ENCODE data around the gene DIAPH2. TPM values are rescaled to one million over a fixed set of nuclear protein-coding genes. Genes with fewer than 3 reads are reported as not detected.

DIAPH2 gene
- total and polyA plus RNA-seq, 9 of the 15 experiments (the other 6 are each of a cell fraction or from before 2014, with no cell fraction given) = 0.01 to 0.18 (median 0.07) TPM; not detected in 1

DNA sequence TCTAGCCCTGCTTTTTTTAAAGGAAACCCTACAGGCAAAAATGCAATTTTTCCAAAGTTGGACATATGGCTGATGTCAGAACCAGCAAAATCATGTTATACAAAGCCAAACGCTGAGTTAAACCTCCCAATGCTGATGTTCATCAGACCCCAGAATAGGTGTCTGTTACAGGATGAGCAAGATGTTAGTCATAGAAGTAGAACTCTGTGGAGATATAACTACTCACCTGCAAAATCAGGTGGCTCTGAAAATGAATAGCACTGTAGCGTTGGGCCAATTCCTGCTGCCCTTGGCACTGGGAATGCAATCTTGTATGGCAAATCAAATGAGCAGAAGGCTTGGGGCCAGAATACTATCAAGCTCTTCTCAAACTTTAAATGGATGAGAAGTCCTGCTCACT, 833.1 kb downstream of the DIAPH2 start (continued):
- TF ChIP-seq SETDB1 (IDR thresholded peaks at IDR 0.05; ENCODE audit: low read length) = no peak
- TF ChIP-seq ZC3H4 (CRISPR knock-in tag; IDR thresholded peaks at IDR 0.05; ENCODE audit: borderline replicate concordance) = no peak
- no peak for TF ChIP-seq SMAD4 (CRISPR knock-in tag; conservative IDR thresholded peaks at IDR 0.05)
- no peak for TF ChIP-seq E2F3 (CRISPR knock-in tag; IDR thresholded peaks at IDR 0.05)
- no peak for TF ChIP-seq HSF4 (CRISPR knock-in tag; IDR thresholded peaks at IDR 0.05; ENCODE audit: borderline replicate concordance)

GRCh38 chrX:97522307-97522706, 837.7 kb downstream of the DIAPH2 start:
- FAIRE-seq (no peak), ATAC-seq (no peak), DNase-seq (ENCODE audit: extremely low read depth in 1 of 4, low spot score in 3 of 4) (no peak)
- Histone ChIP-seq H2AFZ (ENCODE audit: low read depth, low read length) (no peak overlapping the region), H3K4me3 (no peak overlapping the region), H3K27ac (ENCODE audit: extremely low read depth, low read depth, low read length) (no peak overlapping the region), H3K9ac (ENCODE audit: insufficient read depth in 1 of 2, low read depth in 2 of 2, low read length in 2 of 2) (no peak overlapping the region), H3K36me3 (ENCODE audit: control insufficient read depth, insufficient read depth, low read length) (no peaks in the 10 kb centered on the region), H3K4me2 (ENCODE audit: insufficient read depth, low read length) (no peak overlapping the region), H3K4me1 (replicated peaks in 1 of 2; ENCODE audit: control insufficient read depth in 2 of 2, insufficient read depth in 2 of 2, low read length in 2 of 2) (no peaks in the 10 kb centered on the region), H3K79me2 (ENCODE audit: control insufficient read depth, insufficient read depth, low read length) (no peaks in the 10 kb centered on the region), H3K9me1 (ENCODE audit: control insufficient read depth, insufficient read depth, low read length) (no peaks in the 10 kb centered on the region), H4K20me1 (replicated peaks; ENCODE audit: control insufficient read depth, insufficient read depth, low read length) (no peaks in the 10 kb centered on the region), H3K9me3 (replicated peaks; ENCODE audit: control insufficient read depth, insufficient read depth, low read depth, low read length) (no peaks in the 10 kb centered on the region), H3K27me3 (ENCODE audit: control insufficient read depth in 2 of 2, insufficient read depth in 2 of 2, low read length in 2 of 2) (no peaks in the 10 kb centered on the region)
- CTCF ChIA-PET (ENCODE audit: low intra/inter-chr PET ratio) = no interaction called here
- intact Hi-C loops (cut with micrococcal nuclease) = no loop called here
- in situ Hi-C loops (cut with MboI) = no loop called here
- POLR2A ChIA-PET = no interaction called here
- WGBS (ENCODE audit: insufficient coverage, low coverage, missing lambda C conversion rate) = 7% methylated on average over 2 of the region's 2 CpGs
- no TSS peak for BruUV-seq (replicated peaks)
- TF ChIP-seq, protein P1, sequence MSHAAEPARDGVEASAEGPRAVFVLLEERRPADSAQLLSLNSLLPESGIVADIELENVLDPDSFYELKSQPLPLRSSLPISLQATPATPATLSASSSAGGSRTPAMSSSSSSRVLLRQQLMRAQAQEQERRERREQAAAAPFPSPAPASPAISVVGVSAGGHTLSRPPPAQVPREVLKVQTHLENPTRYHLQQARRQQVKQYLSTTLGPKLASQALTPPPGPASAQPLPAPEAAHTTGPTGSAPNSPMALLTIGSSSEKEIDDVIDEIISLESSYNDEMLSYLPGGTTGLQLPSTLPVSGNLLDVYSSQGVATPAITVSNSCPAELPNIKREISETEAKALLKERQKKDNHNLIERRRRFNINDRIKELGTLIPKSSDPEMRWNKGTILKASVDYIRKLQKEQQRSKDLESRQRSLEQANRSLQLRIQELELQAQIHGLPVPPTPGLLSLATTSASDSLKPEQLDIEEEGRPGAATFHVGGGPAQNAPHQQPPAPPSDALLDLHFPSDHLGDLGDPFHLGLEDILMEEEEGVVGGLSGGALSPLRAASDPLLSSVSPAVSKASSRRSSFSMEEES (CRISPR knock-in tag; IDR thresholded peaks at IDR 0.05) = no peak
- TF ChIP-seq, protein P2, sequence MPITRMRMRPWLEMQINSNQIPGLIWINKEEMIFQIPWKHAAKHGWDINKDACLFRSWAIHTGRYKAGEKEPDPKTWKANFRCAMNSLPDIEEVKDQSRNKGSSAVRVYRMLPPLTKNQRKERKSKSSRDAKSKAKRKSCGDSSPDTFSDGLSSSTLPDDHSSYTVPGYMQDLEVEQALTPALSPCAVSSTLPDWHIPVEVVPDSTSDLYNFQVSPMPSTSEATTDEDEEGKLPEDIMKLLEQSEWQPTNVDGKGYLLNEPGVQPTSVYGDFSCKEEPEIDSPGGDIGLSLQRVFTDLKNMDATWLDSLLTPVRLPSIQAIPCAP (CRISPR knock-in tag; IDR thresholded peaks at IDR 0.05; ENCODE audit: borderline replicate concordance) = no peak
- TF ChIP-seq HLTF (IDR thresholded peaks at IDR 0.05) (no peak), RFX7 (CRISPR knock-in tag; IDR thresholded peaks at IDR 0.05) (no peak), NFE2L1 (tag; IDR thresholded peaks at IDR 0.05; ENCODE audit: borderline replicate concordance, low read depth) (no peak), SPI1 (IDR thresholded peaks at IDR 0.05; ENCODE audit: borderline replicate concordance, low read depth, low read length) (no peak), SAFB2 (IDR thresholded peaks at IDR 0.05; ENCODE audit: borderline replicate concordance, low read depth, low read length, severe bottlenecking) (no peak), NFYB (IDR thresholded peaks at IDR 0.05; ENCODE audit: extremely low read depth, insufficient read length) (no peak), MTF1 (CRISPR knock-in tag; IDR thresholded peaks at IDR 0.05; ENCODE audit: borderline replicate concordance) (no peak), TBP (optimal IDR thresholded peaks at IDR 0.05; ENCODE audit: low read depth, low read length) (no peak), ADNP (tag; IDR thresholded peaks at IDR 0.05) (no peak)
- TF ChIP-seq, protein P3, sequence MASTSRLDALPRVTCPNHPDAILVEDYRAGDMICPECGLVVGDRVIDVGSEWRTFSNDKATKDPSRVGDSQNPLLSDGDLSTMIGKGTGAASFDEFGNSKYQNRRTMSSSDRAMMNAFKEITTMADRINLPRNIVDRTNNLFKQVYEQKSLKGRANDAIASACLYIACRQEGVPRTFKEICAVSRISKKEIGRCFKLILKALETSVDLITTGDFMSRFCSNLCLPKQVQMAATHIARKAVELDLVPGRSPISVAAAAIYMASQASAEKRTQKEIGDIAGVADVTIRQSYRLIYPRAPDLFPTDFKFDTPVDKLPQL (IDR thresholded peaks at IDR 0.05; ENCODE audit: extremely low read depth, insufficient read length) = no peak
